ENCODE results near the gene NKX2-4. TPM values are rescaled to one million over a fixed set of nuclear protein-coding genes. Genes with fewer than 3 reads are reported as not detected.

The NKX2-4 gene
- total RNA-seq, 2 experiments from 2014 or later: not detected

GRCh38 chr20:21387528-21387927 is 9.8 kb downstream of the NKX2-4 start:
- no peak overlapping the region for H3K4me2 ChIP-seq (ENCODE audit: low read length)
- no peak overlapping the region for H3K4me3 ChIP-seq (ENCODE audit: low read depth, low read length, poor library complexity, severe bottlenecking)
- no peak overlapping the region for H3K27ac ChIP-seq (ENCODE audit: low read depth, low read length, poor library complexity, severe bottlenecking)
- H3K9me3 ChIP-seq (ENCODE audit: low read length): no peaks in the 10 kb centered on the region
- no TSS peak for BruUV-seq (replicated peaks)
- intact Hi-C loops (cut with micrococcal nuclease; ENCODE audit: unreplicated experiment): no loop called here
- H4K20me1 ChIP-seq (ENCODE audit: insufficient read depth, low read length): no peaks in the 10 kb centered on the region
- peaks cover 79% of the 10 kb centered on the region for H3K36me3 ChIP-seq (ENCODE audit: insufficient read depth, low read length)
- no peak overlapping the region for H2AFZ ChIP-seq (ENCODE audit: low read length)
- H3K4me1 ChIP-seq (ENCODE audit: insufficient read depth, low read length, poor library complexity, severe bottlenecking): no peaks in the 10 kb centered on the region
- TF ChIP-seq CTCF (conservative IDR thresholded peaks at IDR 0.05; ENCODE audit: low read length) (no peak), EZH2phosphoT487 (IDR thresholded peaks at IDR 0.05; ENCODE audit: borderline replicate concordance, low read depth, low read length) (no peak)
- ChIA-PET POLR2A (no interaction called here), CTCF (ENCODE audit: unreplicated experiment) (no interaction called here)
- H3K9me2 ChIP-seq (ENCODE audit: insufficient read depth, low read length): no peaks in the 10 kb centered on the region
- no peak for DNase-seq (ENCODE audit: low spot score)
- H3K79me2 ChIP-seq (ENCODE audit: insufficient read depth, low read depth, low read length): no peaks in the 10 kb centered on the region

- POLR2A ChIA-PET: no interaction called here
- no peaks in the 10 kb centered on the region for H3K79me2 ChIP-seq (ENCODE audit: insufficient read depth, low read depth, low read length)
- no peak for DNase-seq (ENCODE audit: low spot score)
- peaks cover 92% of the 10 kb centered on the region for H3K36me3 ChIP-seq (ENCODE audit: insufficient read depth, low read length)
- intact Hi-C loops (cut with micrococcal nuclease; ENCODE audit: unreplicated experiment): no loop called here
- no peak overlapping the region for H3K4me3 ChIP-seq (ENCODE audit: low read depth, low read length, poor library complexity, severe bottlenecking)
- no peak overlapping the region for H3K27ac ChIP-seq (ENCODE audit: low read depth, low read length, poor library complexity, severe bottlenecking)
- no TSS peak for BruUV-seq (replicated peaks)
- TF ChIP-seq EZH2phosphoT487 (IDR thresholded peaks at IDR 0.05; ENCODE audit: borderline replicate concordance, low read depth, low read length): no peak
- no peak for TF ChIP-seq CTCF (conservative IDR thresholded peaks at IDR 0.05; ENCODE audit: low read length)
- CTCF ChIA-PET (ENCODE audit: unreplicated experiment): no interaction called here
- H3K4me2 ChIP-seq (ENCODE audit: low read length): no peak overlapping the region
- H4K20me1 ChIP-seq (ENCODE audit: insufficient read depth, low read length): no peaks in the 10 kb centered on the region
- H2AFZ ChIP-seq (ENCODE audit: low read length): no peak overlapping the region
- no peaks in the 10 kb centered on the region for H3K9me3 ChIP-seq (ENCODE audit: low read length)
- no peaks in the 10 kb centered on the region for H3K4me1 ChIP-seq (ENCODE audit: insufficient read depth, low read length, poor library complexity, severe bottlenecking)
- no peaks in the 10 kb centered on the region for H3K9me2 ChIP-seq (ENCODE audit: insufficient read depth, low read length)
Observed at GRCh38 chr20:21386111-21386510, 11.2 kb downstream of the NKX2-4 start.

GRCh38 chr20:21384308-21384892 is 12.9 kb downstream of the NKX2-4 start:
- H3K79me2 ChIP-seq (ENCODE audit: insufficient read depth, low read depth, low read length): no peaks in the 10 kb centered on the region
- H3K4me1 ChIP-seq (ENCODE audit: insufficient read depth, low read length, poor library complexity, severe bottlenecking): no peaks in the 10 kb centered on the region
- 0 out of 2 replicates have a peak, but pooled peaks cover 4% of the 10 kb centered on the region for H4K20me1 ChIP-seq (ENCODE audit: insufficient read depth, low read length)
- no peak overlapping the region for H2AFZ ChIP-seq (ENCODE audit: low read length)
- DNase-seq (ENCODE audit: low spot score): no peak
- no peak overlapping the region for H3K4me3 ChIP-seq (ENCODE audit: low read depth, low read length, poor library complexity, severe bottlenecking)
- no TSS peak for BruUV-seq (replicated peaks)
- H3K36me3 ChIP-seq (ENCODE audit: insufficient read depth, low read length): peaks cover 93% of the 10 kb centered on the region
- no peak overlapping the region for H3K4me2 ChIP-seq (ENCODE audit: low read length)
- no peak for TF ChIP-seq EZH2phosphoT487 (IDR thresholded peaks at IDR 0.05; ENCODE audit: borderline replicate concordance, low read depth, low read length)
- TF ChIP-seq CTCF (conservative IDR thresholded peaks at IDR 0.05; ENCODE audit: low read length): no peak
- intact Hi-C loops (cut with micrococcal nuclease; ENCODE audit: unreplicated experiment): no loop called here
- no peaks in the 10 kb centered on the region for H3K9me3 ChIP-seq (ENCODE audit: low read length)
- H3K27ac ChIP-seq (ENCODE audit: low read depth, low read length, poor library complexity, severe bottlenecking): no peak overlapping the region
- CTCF ChIA-PET (ENCODE audit: unreplicated experiment): no interaction called here
- H3K9me2 ChIP-seq (ENCODE audit: insufficient read depth, low read length): no peaks in the 10 kb centered on the region
- POLR2A ChIA-PET: no interaction called here

All from OCI-LY7 (cell line).